HG02973 (cell line): ENCODE data around the gene FHIT.

Experiments used
- ATAC-seq: cut with Tn5 transposase; IDR thresholded peaks from one replicate; pipeline ENCODE4 v1.9.1; 2021; ENCODE audit warnings: moderate library complexity; ENCODE audit not compliant: unreplicated experiment

Gene FHIT

GRCh38 chr3:60523536-60523935, 727.7 kb downstream of the FHIT start:
- ATAC-seq, result no peak

- ATAC-seq, result no peak
Measured at GRCh38 chr3:60517134-60517533, 734.1 kb downstream of the FHIT start.

GRCh38 chr3:60514866-60515265, 736.4 kb downstream of the FHIT start:
- no peak for ATAC-seq

- no peak for ATAC-seq
Measured at GRCh38 chr3:60514085-60514649, 737.1 kb downstream of the FHIT start.

DNA sequence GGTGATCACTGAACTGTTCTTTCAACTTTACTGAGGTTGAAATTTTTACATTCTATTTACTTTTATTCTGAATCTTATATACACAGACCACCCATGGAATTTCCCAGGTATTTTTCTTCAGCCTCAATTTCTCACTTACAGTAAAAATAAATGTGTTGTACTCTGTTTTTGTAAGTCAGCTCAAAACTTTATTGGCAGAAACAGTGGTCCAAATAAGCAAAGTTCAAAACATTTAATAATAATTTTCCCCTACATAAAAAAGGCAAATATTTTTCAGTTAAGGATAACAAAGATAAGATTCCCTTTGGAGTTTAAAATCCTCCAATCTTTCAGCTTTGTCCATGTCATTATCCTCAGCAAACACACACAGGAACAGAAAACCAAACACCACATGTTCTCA, 738.0 kb downstream of the FHIT start:
- no peak for ATAC-seq

- ATAC-seq, result no peak
Measured at GRCh38 chr3:60512506-60512905, 738.7 kb downstream of the FHIT start.

- ATAC-seq, result no peak
Measured at GRCh38 chr3:60509471-60509870, 741.8 kb downstream of the FHIT start.

GRCh38 chr3:60504827-60505457, 746.3 kb downstream of the FHIT start:
- no peak for ATAC-seq

DNA sequence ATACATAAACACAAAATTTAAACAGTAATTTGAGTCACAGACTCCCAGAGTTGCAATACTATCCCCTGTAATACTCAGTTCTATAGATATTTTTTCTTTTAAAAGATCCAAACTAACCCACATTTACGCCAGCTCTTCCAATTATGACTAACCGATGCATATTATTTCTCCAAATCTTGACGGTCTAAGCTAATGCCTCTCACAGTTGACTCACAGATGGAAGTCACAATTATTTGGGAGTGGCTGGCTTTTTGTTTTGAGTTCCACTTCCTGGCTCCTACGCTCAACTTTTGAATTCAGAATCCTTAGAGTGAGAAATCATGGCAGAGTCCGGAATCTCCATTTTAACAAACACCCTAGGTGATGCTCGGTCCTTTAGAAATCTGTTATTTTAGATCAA, 749.9 kb downstream of the FHIT start:
- no peak for ATAC-seq

DNA sequence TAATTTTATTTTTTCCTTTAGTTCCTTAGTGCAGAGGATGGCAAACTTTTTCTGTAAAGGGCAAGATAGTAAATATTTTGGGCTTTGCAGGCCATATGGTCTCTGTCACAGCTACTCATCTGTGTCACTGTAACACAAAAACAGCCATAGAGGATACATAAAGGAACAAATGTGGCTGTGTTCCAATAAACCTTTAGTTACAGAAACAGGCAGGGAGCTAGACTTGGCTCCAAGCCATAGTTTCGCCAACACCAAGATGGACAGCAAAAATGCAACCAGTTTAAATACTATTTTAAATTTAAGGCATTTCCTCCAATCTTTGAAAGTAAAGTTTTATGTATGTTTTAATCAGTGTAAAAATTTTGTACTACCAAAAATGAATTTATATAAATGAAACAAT, 753.4 kb downstream of the FHIT start:
- ATAC-seq, result no peak

- ATAC-seq, result no peak
Measured at GRCh38 chr3:60490992-60491391, 760.3 kb downstream of the FHIT start.

GRCh38 chr3:60475096-60475495, 776.2 kb downstream of the FHIT start:
- no peak for ATAC-seq

DNA sequence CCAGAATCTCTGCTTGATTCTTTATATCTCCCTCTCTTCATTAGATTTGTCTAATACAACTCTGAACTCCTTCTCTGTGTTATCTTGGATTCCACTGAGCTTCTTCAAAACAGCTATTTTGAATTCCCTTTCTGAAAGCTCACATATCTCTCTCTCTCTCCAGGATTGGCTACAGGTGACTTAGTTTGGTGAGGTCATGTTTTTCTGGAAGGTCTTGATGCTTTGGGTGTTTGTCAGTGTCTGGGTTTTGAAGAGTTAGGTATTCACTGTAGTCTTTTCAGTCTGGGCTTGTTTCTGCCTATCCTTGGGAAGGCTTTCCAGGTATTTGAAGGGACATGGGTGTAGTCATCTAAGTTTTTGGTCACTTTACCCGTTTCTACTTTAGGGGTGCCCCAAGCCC, 781.8 kb downstream of the FHIT start:
- no peak for ATAC-seq

DNA sequence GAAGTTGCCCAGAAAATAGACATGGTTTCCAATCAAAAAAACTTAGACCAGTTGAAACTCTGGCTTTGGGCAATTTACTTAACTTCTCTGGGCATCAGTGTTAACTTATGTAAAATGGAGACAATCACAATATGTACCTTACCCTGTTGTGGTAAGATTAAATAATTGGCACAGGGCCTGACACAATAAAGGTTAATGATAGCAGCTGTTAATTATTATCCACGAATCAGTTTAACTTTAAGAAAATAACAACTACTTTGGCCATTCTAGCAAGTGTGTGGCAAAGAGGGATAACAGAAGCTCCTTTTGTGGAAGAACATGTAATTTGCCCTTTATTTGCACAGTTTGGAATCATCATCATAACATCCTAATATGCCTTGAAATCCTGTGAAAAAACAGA, 787.6 kb downstream of the FHIT start:
- no peak for ATAC-seq

DNA sequence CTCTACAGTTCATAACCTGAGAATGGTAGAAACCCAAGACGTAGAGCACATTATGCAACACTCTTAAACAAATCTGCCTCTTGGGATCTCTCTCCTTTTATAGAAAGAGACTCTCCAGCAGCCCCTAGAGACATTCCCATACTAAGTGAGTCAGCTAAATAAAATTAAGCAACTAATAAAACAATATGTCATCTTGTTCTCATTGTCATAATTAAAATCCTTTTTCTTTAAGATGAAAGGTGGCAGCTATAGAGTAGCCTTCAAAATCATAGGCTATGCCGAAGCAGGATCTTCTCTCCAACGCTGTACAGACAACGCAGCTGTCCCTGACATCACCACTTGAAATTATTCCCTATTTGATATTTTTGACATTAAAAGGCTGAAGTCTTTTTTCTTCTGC, 790.0 kb downstream of the FHIT start:
- no peak for ATAC-seq

DNA sequence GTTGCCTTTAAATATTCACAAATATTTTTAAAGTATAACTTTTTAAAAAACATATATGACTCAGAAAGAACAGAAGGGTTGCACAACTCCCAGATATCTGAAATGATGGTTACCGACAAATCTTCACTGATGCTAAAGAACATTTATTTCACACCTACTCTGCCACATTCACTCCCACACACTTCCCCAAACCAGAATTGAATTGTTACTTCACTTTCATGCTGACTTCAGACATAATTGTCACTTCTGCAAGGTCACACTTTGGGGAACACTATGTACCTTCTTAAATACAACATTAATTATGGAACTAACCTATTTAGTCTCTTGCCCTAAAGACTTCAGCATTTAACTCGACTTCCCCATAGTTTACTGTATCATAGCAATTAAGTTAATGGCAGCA, 795.1 kb downstream of the FHIT start:
- ATAC-seq, result no peak

- no peak for ATAC-seq
Measured at GRCh38 chr3:60453326-60453725, 797.9 kb downstream of the FHIT start.

GRCh38 chr3:60448696-60449095, 802.6 kb downstream of the FHIT start:
- ATAC-seq, result no peak

- ATAC-seq, result no peak
Measured at GRCh38 chr3:60445446-60445845, 805.8 kb downstream of the FHIT start.

DNA sequence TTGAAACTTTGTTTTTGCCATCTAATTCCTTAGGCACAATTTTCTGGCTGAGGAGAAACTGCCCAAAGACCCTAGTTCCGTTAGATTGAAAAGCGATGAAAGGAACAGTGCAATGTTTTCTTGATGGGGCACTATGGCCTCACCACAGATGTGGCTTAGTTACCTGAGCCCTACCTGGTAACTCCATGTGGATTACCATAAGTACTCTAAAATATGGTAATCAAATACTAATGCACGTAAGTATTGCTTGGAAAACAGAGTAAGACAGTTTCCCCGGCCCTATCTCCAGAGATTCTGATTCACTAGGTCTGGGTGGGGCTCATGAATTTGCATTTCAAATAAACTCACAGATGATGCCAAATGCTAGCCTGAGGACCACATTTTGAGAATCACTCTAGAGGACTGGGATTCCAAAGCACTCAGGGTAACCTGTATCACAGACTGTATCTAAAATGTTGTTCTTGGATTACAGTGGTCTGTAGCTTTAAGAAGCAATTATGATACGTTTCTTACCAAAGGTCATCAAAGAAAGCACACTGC, 806.3 kb downstream of the FHIT start:
- ATAC-seq, result no peak

DNA sequence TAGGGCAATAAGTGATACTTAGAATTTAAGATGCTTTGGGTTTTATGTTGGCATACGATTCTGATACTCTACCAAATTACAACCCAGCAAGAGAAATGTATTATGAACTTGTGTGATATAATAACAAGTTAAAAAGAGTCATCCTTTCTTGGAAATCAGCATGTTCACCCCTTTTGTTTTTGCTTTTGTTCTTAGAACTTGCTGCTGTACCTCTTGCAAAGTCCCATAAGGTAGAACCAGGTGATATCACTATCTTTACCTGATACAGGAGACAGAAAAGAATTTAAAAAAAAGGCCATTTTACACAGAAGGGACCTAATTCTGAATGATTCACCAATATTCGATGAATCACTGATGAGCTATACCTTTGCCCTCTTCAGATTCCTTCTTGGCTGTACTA, 810.4 kb downstream of the FHIT start:
- no peak for ATAC-seq

GRCh38 chr3:60435941-60436650, 815.2 kb downstream of the FHIT start:
- ATAC-seq, result no peak
